Midbrain (tissue), 1 donor: ENCODE measurements around the gene KLF15.

Source experiments
- DNase-seq: peaks from one replicate; lab custom pipeline; 2025; lab: John Stamatoyannopoulos, UW

The KLF15 gene

GRCh38 chr3:126357295-126358037, at the start of gene KLF15:
TSS of gene KLF15 (minus strand) at chr3:126357408. CDS start at chr3:126352922, 4,486 bp downstream.
- peak; percentile 91 for DNase-seq

DNA sequence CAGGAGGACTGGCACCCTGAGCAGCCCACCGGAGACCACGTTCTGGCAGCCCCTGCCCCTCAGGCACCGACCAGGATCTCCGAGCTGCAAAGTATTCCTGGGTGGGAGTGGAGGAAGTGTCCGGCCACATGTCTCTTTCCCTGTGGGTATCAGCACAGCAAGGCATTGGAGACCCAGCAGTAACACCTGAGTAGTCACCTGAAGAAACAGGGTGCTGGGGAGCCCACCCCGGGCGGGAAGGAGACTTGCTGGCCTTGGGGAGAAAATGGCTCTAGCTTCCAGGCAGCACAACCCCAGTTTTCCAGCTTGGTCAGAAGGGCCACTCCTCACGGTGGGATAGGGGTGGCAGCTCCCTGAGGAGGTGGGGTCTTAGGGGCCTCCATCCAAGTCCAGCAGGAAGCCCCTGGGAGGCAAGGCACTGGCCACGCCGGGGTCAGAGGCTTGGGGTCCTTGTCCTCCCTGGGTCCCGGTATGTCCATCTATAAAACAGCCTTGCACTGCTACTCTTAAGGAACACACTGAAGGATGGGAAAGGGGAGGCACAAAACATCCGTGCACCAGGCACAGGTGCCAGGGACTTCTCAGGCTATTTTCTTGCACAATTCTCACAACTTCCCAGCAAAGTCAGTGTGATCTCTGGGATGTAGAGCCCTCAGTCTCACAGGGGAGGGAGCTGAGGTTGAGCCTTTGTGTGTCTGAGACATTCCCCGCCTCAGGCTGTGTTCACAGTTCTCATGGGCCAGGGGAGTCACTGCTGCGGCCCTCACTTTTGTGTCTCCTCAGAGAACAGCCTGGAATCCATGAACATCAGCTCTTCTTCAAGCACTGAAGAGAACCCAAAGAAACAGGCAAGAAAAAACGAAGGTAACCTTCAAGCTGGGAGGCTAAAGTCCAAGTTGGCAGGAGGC, 49.4 kb upstream of the KLF15 start:
- DNase-seq: no peak

GRCh38 chr3:126402666-126403302, 45.6 kb upstream of the KLF15 start:
- no peak for DNase-seq

- no peak for DNase-seq
These were observed 45.0 kb upstream of the KLF15 start for GRCh38 chr3:126402178-126402577.

DNA sequence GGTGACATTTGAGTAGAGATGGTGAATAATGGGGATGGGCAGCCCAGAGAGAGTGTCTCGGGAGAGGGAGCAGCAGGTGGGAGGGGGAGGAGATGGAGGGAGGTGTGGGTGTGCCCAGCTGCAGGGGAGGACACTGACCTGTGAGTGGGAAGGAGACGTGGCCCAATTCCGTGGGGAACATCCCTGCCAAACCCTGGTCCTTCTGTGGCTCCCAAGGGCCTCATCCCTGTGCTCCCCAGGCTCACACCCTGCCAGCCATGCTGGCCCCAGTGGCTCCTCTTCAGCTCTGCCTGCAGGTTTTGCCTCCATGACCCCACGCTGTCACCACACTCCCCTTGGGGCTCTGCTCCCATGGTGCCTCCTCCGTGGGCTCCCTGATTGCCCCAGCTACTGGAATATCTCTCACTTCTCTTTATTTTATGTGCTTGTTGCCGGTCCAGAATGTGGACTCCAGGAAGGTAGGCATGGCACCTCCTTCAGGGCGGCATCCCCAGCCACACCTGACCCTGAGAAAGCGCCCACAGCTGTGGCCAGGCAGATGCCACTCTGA, 44.5 kb upstream of the KLF15 start:
- no peak for DNase-seq

DNA sequence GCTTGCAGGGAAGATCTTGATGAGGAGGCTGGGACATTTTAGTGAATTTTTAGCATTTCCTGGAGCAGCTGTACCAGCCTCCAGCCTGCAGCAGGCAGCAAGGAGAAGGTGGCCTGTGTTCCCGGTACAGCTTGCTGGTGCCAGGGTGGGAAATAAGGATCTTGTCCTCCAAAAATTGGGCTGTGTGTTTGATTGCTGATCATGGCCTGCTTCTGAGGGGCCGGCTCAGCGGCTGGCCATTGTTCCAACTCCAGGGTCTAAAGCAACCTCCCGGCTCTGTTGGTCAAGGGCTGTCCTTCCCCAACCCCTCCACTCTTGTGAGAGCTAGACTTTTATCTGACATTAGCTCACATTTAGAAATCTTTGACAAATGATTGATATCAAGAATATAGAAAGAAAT, 42.5 kb upstream of the KLF15 start:
- no peak for DNase-seq

GRCh38 chr3:126399351-126399735, 42.1 kb upstream of the KLF15 start:
- DNase-seq: no peak

- DNase-seq: no peak
These were observed 41.5 kb upstream of the KLF15 start for GRCh38 chr3:126398423-126399350.

GRCh38 chr3:126397610-126398422, 40.6 kb upstream of the KLF15 start:
- no peak for DNase-seq

DNA sequence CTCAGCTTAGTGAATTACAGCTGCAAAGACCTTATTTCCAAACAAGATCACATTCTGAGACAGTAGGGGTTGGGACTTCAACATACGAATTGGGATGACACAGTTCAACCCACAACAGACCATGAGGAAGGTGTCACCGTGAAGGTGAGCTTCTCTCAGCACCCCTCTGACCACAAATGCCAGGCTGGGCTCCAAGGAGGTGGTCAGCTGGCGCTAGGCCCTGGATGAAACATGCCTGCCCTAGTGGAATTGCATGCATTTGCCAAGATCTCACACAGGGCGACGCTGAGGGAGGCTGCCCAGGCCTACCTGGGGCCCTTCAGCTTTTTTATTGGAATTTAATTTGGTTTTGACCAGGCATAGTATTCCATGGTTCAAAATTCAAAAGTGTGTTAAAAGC, 39.3 kb upstream of the KLF15 start:
- no peak for DNase-seq

DNA sequence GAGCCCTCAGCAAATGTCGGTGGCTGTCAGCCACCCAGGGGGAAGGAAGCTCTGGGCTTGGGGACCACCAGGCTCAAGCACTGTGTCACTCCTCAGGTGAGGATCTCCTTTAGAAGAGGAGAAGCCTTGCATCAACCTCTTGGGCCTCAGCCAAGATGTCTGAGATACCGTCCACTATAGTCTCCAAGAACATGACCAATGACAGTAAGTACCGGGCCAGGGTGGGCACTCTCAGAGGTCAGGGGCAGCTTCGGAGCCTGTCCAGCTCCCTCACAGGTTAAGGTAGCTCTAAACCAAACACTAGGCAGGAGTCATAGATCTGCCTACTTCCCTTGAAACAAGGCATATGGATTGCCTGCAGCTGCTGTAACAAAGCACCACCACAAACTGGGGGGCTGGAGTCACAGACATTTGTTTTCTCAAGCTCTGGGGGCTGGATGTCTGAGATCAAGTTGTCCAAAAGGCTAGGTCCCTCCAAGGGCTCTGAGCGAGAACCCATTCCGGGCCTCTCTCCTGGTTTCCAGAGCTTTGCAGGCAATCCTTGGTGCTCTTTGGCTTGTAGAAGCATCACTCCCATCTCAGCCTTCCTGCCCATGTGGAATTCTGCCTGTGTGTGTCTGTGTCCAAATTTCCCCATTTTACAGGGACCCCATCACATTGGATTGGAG, 38.8 kb upstream of the KLF15 start:
- DNase-seq: no peak

GRCh38 chr3:126394977-126395321, 37.7 kb upstream of the KLF15 start:
- DNase-seq: no peak

- DNase-seq: peak; percentile 56
These were observed 37.2 kb upstream of the KLF15 start, which contains the start of gene CFAP100 for GRCh38 chr3:126394179-126394976. TSS of gene CFAP100 (plus strand) at chr3:126394909. CDS start at chr3:126396001, 1,092 bp downstream.

GRCh38 chr3:126393563-126393962, 36.4 kb upstream of the KLF15 start:
- no peak for DNase-seq

DNA sequence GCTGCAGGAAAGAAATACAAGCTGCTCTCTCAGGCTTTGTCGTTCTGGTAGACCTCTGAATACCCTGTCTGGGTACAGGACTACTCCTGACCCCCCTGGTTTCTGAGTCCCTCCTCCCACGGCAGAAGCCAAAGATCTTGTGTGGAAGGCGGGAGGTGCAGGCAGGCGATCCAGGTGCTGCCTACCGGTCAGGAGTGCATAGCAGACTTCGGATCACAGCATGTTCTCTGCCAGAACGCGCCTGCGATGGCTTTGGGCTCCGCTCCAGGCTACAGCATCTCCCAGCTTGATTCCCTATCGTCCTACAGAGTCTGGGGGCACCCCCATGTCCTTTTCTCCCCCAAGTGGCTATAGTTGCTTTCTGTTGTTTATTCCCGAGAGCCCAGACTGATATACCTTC, 35.0 kb upstream of the KLF15 start:
- no peak for DNase-seq

DNA sequence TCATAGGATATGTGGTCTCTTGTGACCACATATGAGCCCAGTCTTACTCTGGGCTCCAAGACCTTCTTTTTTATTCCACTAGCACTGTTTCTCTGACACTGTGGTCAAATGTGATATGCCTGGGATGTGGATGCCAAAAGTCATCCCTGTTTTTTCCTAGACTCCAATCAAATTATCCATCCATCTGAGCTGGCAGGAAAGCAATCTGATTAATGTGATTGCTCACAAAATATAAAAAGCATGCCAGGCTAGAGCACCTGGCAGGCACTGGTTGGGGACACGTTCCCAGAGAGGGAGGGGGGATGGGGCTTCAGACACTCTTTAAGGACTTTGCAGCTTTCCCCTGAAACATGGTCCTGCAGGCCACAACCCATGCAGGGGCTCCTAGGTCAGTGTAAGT, 34.4 kb upstream of the KLF15 start:
- DNase-seq: no peak

GRCh38 chr3:126390751-126391150, 33.5 kb upstream of the KLF15 start:
- no peak for DNase-seq

DNA sequence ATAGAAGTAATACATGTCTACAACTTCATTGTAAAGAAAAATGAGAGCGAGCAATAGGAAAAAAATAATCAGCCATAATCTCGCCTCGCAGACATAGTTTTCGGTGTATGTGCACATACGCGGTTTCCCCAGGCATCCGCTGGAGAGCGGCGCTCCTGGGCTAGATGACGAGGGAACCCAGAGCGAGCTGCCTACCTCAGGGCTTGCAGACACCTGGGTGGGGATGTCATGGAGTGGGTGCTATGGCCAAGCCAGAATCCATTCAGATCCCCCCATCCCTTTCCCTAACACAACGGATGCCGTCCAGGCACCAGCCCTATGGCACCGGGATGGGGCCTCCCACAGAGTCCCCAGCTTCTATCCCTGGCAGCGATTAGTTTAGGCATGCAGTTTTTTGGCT, 33.0 kb upstream of the KLF15 start:
- DNase-seq: no peak

GRCh38 chr3:126389794-126390146, 32.6 kb upstream of the KLF15 start:
- DNase-seq: no peak
